GOT3 (cell line): ENCODE measurements around the gene ANKRD44.

Source experiments
- DNase-seq: peaks from one replicate; lab custom pipeline; 2025; ENCODE audit warnings: mixed read lengths; lab: John Stamatoyannopoulos, UW

ANKRD44 gene

DNA sequence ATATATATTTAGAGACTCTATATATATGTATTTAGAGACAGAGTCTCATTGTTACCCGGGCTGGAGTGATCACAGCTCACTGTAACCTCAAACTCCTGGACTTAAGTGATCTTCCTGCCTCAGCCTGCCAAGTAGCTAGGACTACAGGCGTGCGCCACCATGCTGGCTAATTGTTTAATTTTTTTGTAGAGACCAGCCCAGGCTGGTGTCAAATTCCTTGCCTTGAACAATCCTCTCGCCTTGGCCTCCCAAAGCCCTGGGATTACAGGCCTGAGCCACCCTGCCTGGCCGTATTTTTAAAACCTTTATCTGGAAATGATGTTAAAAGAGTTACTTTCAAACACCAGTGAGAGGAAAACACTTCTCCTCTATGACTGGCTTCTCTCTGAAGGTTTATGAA is 353.1 kb downstream of the ANKRD44 start:
- DNase-seq: no peak

- DNase-seq: no peak
These were observed 354.5 kb downstream of the ANKRD44 start for GRCh38 chr2:196956069-196956468.

- no peak for DNase-seq
These were observed 355.5 kb downstream of the ANKRD44 start for GRCh38 chr2:196955036-196955435.

DNA sequence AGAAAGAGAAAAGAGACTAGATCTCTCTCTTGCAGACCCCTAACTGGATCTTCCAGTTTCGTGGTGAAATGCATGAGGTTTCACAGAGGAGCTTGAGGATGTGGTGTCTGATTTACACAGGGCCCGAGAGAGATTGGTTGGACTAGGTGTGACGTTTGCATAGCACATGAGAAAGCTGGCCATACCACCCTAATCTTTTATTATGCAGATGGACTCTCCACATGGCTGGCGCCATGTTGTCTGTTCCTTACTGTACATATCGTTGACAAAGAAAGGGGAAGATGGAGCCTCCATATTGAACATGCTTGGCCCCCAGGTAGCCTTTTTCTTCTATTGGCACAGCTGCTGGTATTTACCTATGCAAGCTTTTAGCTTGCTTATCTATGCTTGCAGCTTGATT is 356.6 kb downstream of the ANKRD44 start:
- no peak for DNase-seq

DNA sequence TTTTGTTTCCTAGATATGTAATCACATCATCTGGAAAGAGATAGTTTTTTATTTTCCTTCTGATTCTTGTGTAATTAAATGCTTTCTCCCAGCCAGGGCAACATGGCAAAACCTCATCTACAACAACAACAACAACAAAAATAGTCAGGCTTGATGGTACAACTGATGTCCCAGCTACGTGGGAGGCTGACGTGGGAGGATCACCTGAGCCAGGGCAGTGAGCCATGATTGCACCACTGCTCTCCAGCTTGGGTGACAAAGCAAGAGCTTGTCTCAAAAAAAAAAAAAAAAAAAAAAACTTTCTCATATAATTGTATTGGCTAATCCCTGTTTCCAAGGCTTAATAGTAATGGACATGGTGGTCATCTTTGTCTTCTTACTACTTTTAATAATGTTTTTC is 357.6 kb downstream of the ANKRD44 start:
- DNase-seq: no peak

- no peak for DNase-seq
These were observed 358.6 kb downstream of the ANKRD44 start for GRCh38 chr2:196951973-196952372.

DNA sequence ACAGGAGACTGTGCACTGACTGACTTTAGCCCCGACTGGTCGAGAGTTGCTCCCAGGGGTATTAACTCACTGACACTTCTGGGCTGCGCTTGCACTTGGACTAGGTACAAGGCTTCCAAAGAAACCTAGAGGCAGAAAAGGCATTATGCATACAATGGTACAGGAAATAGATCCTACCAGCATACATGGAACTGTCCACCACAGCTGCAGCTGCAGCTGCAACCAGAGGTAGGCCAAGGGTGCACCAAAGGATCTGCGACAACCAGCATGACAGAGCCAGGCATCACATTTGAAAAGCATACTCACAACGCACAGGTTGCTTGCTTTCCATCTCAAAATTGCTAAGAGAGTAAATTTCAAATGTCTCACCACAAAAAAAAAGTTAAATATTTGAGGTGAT is 361.5 kb downstream of the ANKRD44 start:
- no peak for DNase-seq

GRCh38 chr2:196944570-196944969 is 366.0 kb downstream of the ANKRD44 start:
- no peak for DNase-seq

DNA sequence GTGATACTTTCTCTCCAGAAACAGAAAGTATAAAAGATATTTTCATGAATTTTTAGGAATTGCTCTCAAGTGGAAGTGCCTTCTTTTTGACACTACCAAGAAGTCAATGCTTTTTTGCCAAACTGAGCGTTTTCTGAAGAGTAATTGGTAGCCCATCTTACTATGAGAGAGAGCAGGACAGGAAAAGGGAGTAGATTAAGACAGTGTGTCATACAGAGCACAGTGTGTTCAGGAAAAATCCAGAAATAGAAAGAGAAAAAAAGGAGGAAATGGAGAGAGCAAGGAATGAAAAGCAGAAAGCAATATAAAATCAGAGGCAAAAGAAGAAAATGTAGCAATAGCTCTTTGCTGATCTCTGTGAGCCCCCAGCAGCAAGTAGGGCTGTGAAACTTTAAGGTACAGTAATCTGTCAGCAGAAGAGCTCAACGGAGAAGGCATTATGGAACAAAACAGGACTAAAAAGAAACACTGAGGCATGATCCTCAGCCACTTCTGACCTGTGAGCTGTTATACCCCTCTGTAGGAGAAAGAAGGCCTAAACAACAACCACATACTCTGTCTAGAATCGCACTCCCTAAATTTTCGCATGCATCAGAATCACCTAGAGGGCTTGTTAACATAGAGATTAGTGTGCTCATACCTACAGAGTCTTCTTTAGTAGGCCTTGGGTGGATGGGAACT is 369.0 kb downstream of the ANKRD44 start:
- DNase-seq: no peak

GRCh38 chr2:196939371-196939770 is 371.2 kb downstream of the ANKRD44 start:
- DNase-seq: no peak
